Suppressor macrophage treated with lipopolysaccharide for 1 hour (primary cell): ENCODE data around the gene PITHD1.
A peak's percentile ranks its signal among the peaks of the same experiment; 100 is the strongest.
"Not testable (repeated sequence)": the region's sequence is repeated elsewhere in the genome, so short reads cannot be mapped to it uniquely, and the experiment has no call there.

Source experiments
- DNase-seq, 3 donors: peaks; one replicate each; pipeline ENCODE4 v3.0.0-alpha.2; 2020 to 2022

The PITHD1 gene

GRCh38 chr1:23799570-23800399, 21.6 kb downstream of the PITHD1 start:
- DNase-seq = peak in 2 of 3 donors; percentile 38 to 54

GRCh38 chr1:23800400-23801337, 22.5 kb downstream of the PITHD1 start, which contains the start of gene GALE:
GALE (minus strand) TSS chr1:23800754; CDS start chr1:23799007, 1,747 bp downstream.
- peak; percentile 96 to 99 (median 98) for DNase-seq

- peak in 1 of 3 donors; percentile 40 for DNase-seq
Measured at GRCh38 chr1:23801338-23801748, 23.1 kb downstream of the PITHD1 start.

GRCh38 chr1:23801876-23802275, 23.7 kb downstream of the PITHD1 start:
- no peak for DNase-seq

- not testable (repeated sequence) for DNase-seq
Measured at GRCh38 chr1:23802809-23803342, 24.7 kb downstream of the PITHD1 start.

- DNase-seq = no peak
Measured at GRCh38 chr1:23803674-23804073, 25.5 kb downstream of the PITHD1 start.

- DNase-seq = no peak
Measured at GRCh38 chr1:23804183-23804835, 26.1 kb downstream of the PITHD1 start.

GRCh38 chr1:23805025-23805424, 26.8 kb downstream of the PITHD1 start:
- no peak for DNase-seq

- no peak for DNase-seq
Measured at GRCh38 chr1:23806280-23806679, 28.1 kb downstream of the PITHD1 start.

GRCh38 chr1:23807453-23807852, 29.2 kb downstream of the PITHD1 start:
- no peak for DNase-seq

- peak; percentile 93 to 95 (median 95) for DNase-seq
Measured at GRCh38 chr1:23809751-23810171, 31.5 kb downstream of the PITHD1 start.

- DNase-seq = peak; percentile 86 to 91 (median 87)
Measured at GRCh38 chr1:23810818-23811540, 32.8 kb downstream of the PITHD1 start.

- no peak for DNase-seq
Measured at GRCh38 chr1:23814016-23814415, 35.8 kb downstream of the PITHD1 start.

GRCh38 chr1:23816361-23816760, 38.1 kb downstream of the PITHD1 start:
- DNase-seq = no peak

- DNase-seq = no peak
Measured at GRCh38 chr1:23816906-23817305, 38.7 kb downstream of the PITHD1 start.

- no peak for DNase-seq
Measured at GRCh38 chr1:23817633-23818032, 39.4 kb downstream of the PITHD1 start.

- DNase-seq = no peak
Measured at GRCh38 chr1:23823767-23824166, 45.5 kb downstream of the PITHD1 start.

GRCh38 chr1:23824711-23825075, 46.5 kb downstream of the PITHD1 start:
- no peak for DNase-seq

- DNase-seq = peak; percentile 94 to 97 (median 97)
Measured at GRCh38 chr1:23825076-23825761, 47.0 kb downstream of the PITHD1 start, which contains the start of gene HMGCL. HMGCL (minus strand) TSS chr1:23825429; CDS start chr1:23825415, 14 bp downstream.

- DNase-seq = no peak
Measured at GRCh38 chr1:23825762-23826522, 47.7 kb downstream of the PITHD1 start.
